ENCODE results near the gene CNTNAP2. TPM values are rescaled to one million over a fixed set of nuclear protein-coding genes. Genes with fewer than 3 reads are reported as not detected.

The CNTNAP2 gene
- total RNA-seq, 1 donor, result 7.6 TPM

GRCh38 chr7:148383651-148384050, 2267.1 kb downstream of the CNTNAP2 start:
- H4K20me1 ChIP-seq (ENCODE audit: insufficient read depth, low read length), result no peaks in the 10 kb centered on the region
- H3K4me1 ChIP-seq (ENCODE audit: insufficient read depth, low read length), result no peaks in the 10 kb centered on the region
- no peaks in the 10 kb centered on the region for H3K27me3 ChIP-seq (ENCODE audit: insufficient read depth, low read length)
- H3K9me3 ChIP-seq (ENCODE audit: low read depth, low read length), result no peaks in the 10 kb centered on the region
- H3K27ac ChIP-seq (ENCODE audit: low read depth, low read length), result no peak overlapping the region
- H3K4me3 ChIP-seq (ENCODE audit: insufficient read depth, low read length), result no peak overlapping the region
- H3K36me3 ChIP-seq (ENCODE audit: insufficient read depth, low read length), result no peaks in the 10 kb centered on the region
- TF ChIP-seq CTCF (IDR thresholded peaks at IDR 0.05; ENCODE audit: extremely low read depth, low read depth, low read length), result no peak
- no peak overlapping the region for H2AFZ ChIP-seq (ENCODE audit: low read length)
- H3K79me2 ChIP-seq (ENCODE audit: insufficient read depth, low read length), result no peaks in the 10 kb centered on the region
- no peak for DNase-seq (ENCODE audit: insufficient read length, low spot score, missing footprints)
- H3K4me2 ChIP-seq (ENCODE audit: insufficient read depth, low read length), result no peak overlapping the region

GRCh38 chr7:148385009-148385682, 2268.5 kb downstream of the CNTNAP2 start:
- no peak overlapping the region for H3K4me2 ChIP-seq (ENCODE audit: insufficient read depth, low read length)
- H3K27ac ChIP-seq (ENCODE audit: low read depth, low read length), result no peak overlapping the region
- no peaks in the 10 kb centered on the region for H3K4me1 ChIP-seq (ENCODE audit: insufficient read depth, low read length)
- DNase-seq (ENCODE audit: insufficient read length, low spot score, missing footprints), result no peak
- no peaks in the 10 kb centered on the region for H3K27me3 ChIP-seq (ENCODE audit: insufficient read depth, low read length)
- no peak overlapping the region for H2AFZ ChIP-seq (ENCODE audit: low read length)
- H3K4me3 ChIP-seq (ENCODE audit: insufficient read depth, low read length), result no peak overlapping the region
- H3K79me2 ChIP-seq (ENCODE audit: insufficient read depth, low read length), result no peaks in the 10 kb centered on the region
- no peaks in the 10 kb centered on the region for H3K9me3 ChIP-seq (ENCODE audit: low read depth, low read length)
- TF ChIP-seq CTCF (IDR thresholded peaks at IDR 0.05; ENCODE audit: extremely low read depth, low read depth, low read length), result no peak
- H4K20me1 ChIP-seq (ENCODE audit: insufficient read depth, low read length), result no peaks in the 10 kb centered on the region
- no peaks in the 10 kb centered on the region for H3K36me3 ChIP-seq (ENCODE audit: insufficient read depth, low read length)

GRCh38 chr7:148390381-148390780, 2273.8 kb downstream of the CNTNAP2 start:
- no peak for TF ChIP-seq CTCF (IDR thresholded peaks at IDR 0.05; ENCODE audit: extremely low read depth, low read depth, low read length)
- H3K27ac ChIP-seq (ENCODE audit: low read depth, low read length), result no peak overlapping the region
- no peaks in the 10 kb centered on the region for H3K36me3 ChIP-seq (ENCODE audit: insufficient read depth, low read length)
- H3K79me2 ChIP-seq (ENCODE audit: insufficient read depth, low read length), result no peaks in the 10 kb centered on the region
- no peak overlapping the region for H3K4me3 ChIP-seq (ENCODE audit: insufficient read depth, low read length)
- H3K9me3 ChIP-seq (ENCODE audit: low read depth, low read length), result no peaks in the 10 kb centered on the region
- no peaks in the 10 kb centered on the region for H3K27me3 ChIP-seq (ENCODE audit: insufficient read depth, low read length)
- H4K20me1 ChIP-seq (ENCODE audit: insufficient read depth, low read length), result no peaks in the 10 kb centered on the region
- H3K4me2 ChIP-seq (ENCODE audit: insufficient read depth, low read length), result no peak overlapping the region
- DNase-seq (ENCODE audit: insufficient read length, low spot score, missing footprints), result no peak
- H3K4me1 ChIP-seq (ENCODE audit: insufficient read depth, low read length), result no peaks in the 10 kb centered on the region
- no peak overlapping the region for H2AFZ ChIP-seq (ENCODE audit: low read length)

GRCh38 chr7:148391591-148391990, 2275.0 kb downstream of the CNTNAP2 start:
- no peak for DNase-seq (ENCODE audit: insufficient read length, low spot score, missing footprints)
- no peaks in the 10 kb centered on the region for H3K9me3 ChIP-seq (ENCODE audit: low read depth, low read length)
- no peaks in the 10 kb centered on the region for H4K20me1 ChIP-seq (ENCODE audit: insufficient read depth, low read length)
- no peak overlapping the region for H3K27ac ChIP-seq (ENCODE audit: low read depth, low read length)
- H3K27me3 ChIP-seq (ENCODE audit: insufficient read depth, low read length), result no peaks in the 10 kb centered on the region
- no peak overlapping the region for H3K4me3 ChIP-seq (ENCODE audit: insufficient read depth, low read length)
- H3K4me2 ChIP-seq (ENCODE audit: insufficient read depth, low read length), result no peak overlapping the region
- no peak for TF ChIP-seq CTCF (IDR thresholded peaks at IDR 0.05; ENCODE audit: extremely low read depth, low read depth, low read length)
- no peaks in the 10 kb centered on the region for H3K4me1 ChIP-seq (ENCODE audit: insufficient read depth, low read length)
- no peaks in the 10 kb centered on the region for H3K79me2 ChIP-seq (ENCODE audit: insufficient read depth, low read length)
- no peak overlapping the region for H2AFZ ChIP-seq (ENCODE audit: low read length)
- no peaks in the 10 kb centered on the region for H3K36me3 ChIP-seq (ENCODE audit: insufficient read depth, low read length)
